NCI-H2081 treated with DMSO at 0.1 percent for 48 hours (cell line): ENCODE results near the gene ATP1A4.

Source experiments
- DNase-seq: peaks from one replicate; lab custom pipeline; 2025; lab: John Stamatoyannopoulos, UW

Gene ATP1A4

GRCh38 chr1:160232911-160233310, 81.5 kb downstream of the ATP1A4 start:
- no peak for DNase-seq
